HG02610 (cell line): ENCODE measurements around the gene PDCD1.
"Not testable (repeated sequence)": the region's sequence is repeated elsewhere in the genome, so short reads cannot be mapped to it uniquely, and the experiment has no call there.

Source experiments
- ATAC-seq: cut with Tn5 transposase; IDR thresholded peaks from one replicate; pipeline ENCODE4 v1.9.1; 2021; ENCODE audit warnings: mild to moderate bottlenecking, moderate library complexity; ENCODE audit not compliant: unreplicated experiment

Gene PDCD1

GRCh38 chr2:241858206-241859016 is at the start of gene PDCD1:
TSS of gene PDCD1 (minus strand) at chr2:241858894. CDS start at chr2:241858838, 56 bp downstream.
- no peak for ATAC-seq

GRCh38 chr2:241907831-241908230 is 49.1 kb upstream of the PDCD1 start:
- ATAC-seq = not testable (repeated sequence)

- ATAC-seq = no peak
These were observed 48.3 kb upstream of the PDCD1 start for GRCh38 chr2:241906826-241907570.

- ATAC-seq = not testable (repeated sequence)
These were observed 47.7 kb upstream of the PDCD1 start for GRCh38 chr2:241906378-241906770.

GRCh38 chr2:241905716-241906377 is 47.2 kb upstream of the PDCD1 start:
- ATAC-seq = no peak

- no peak for ATAC-seq
These were observed 46.4 kb upstream of the PDCD1 start for GRCh38 chr2:241904791-241905710.

GRCh38 chr2:241904011-241904718 is 45.5 kb upstream of the PDCD1 start:
- ATAC-seq = no peak

GRCh38 chr2:241903121-241904010 is 44.7 kb upstream of the PDCD1 start:
- ATAC-seq = no peak

GRCh38 chr2:241902357-241902991 is 43.8 kb upstream of the PDCD1 start:
- ATAC-seq = no peak

GRCh38 chr2:241901500-241902351 is 43.0 kb upstream of the PDCD1 start:
- ATAC-seq = no peak

GRCh38 chr2:241901018-241901380 is 42.3 kb upstream of the PDCD1 start:
- ATAC-seq = no peak

GRCh38 chr2:241900251-241901017 is 41.7 kb upstream of the PDCD1 start:
- ATAC-seq = no peak

GRCh38 chr2:241898463-241899270 is 40.0 kb upstream of the PDCD1 start:
- ATAC-seq = no peak

GRCh38 chr2:241897231-241897916 is 38.7 kb upstream of the PDCD1 start:
- ATAC-seq = no peak

GRCh38 chr2:241896746-241897201 is 38.1 kb upstream of the PDCD1 start:
- ATAC-seq = no peak
